Gastroesophageal sphincter (tissue), 4 donors: Measurements from ENCODE around the gene PRDM8. TPM values are rescaled to one million over a fixed set of nuclear protein-coding genes. Genes with fewer than 3 reads are reported as not detected.

Experiments used
- ATAC-seq: fragments of 150-250 bp; one replicate; pipeline ENCODE4 v1.9.1; 2016; ENCODE audit warnings: mild to moderate bottlenecking, moderate library complexity
- H3K27ac ChIP-seq, 4 donors: fragments of 200-600 bp; sonication (generic) in 3 of 4; 1 replicate in 3 of 4; 2 replicates in 1 of 4; pipeline ENCODE4 v1.5.1; 2016 to 2019
- H3K27me3 ChIP-seq: fragments of 200-600 bp; sonication (generic); one replicate; pipeline ENCODE4 v1.5.1; 2019
- H3K36me3 ChIP-seq, 2 donors: fragments of 200-600 bp; sonication (generic); one replicate each; pipeline ENCODE4 v1.5.1; 2019; ENCODE audit warnings: control low read depth in 1 of 2
- H3K4me1 ChIP-seq, 3 donors: fragments of 200-600 bp; sonication (generic); 1 replicate in 2 of 3; 2 replicates in 1 of 3; pipeline ENCODE4 v1.5.1; 2016 to 2019; ENCODE audit warnings: control low read depth in 2 of 3
- H3K4me3 ChIP-seq, 2 donors: fragments of 200-600 bp; sonication (generic); one replicate each; pipeline ENCODE4 v1.5.1; 2019; ENCODE audit warnings: mild to moderate bottlenecking in 1 of 2, moderate library complexity in 1 of 2
- H3K9me3 ChIP-seq, 3 donors: fragments of 200-600 bp; sonication (generic); one replicate each; pipeline ENCODE4 v1.5.1; 2017 to 2019; ENCODE audit warnings: control low read depth in 2 of 3
- CTCF ChIP-seq, 4 experiments: fragments of 200-600 bp in 2 of 4; fragments of 450-650 bp in 2 of 4; sonication (generic) in 1 of 4; IDR thresholded peaks; one replicate each; pipeline ENCODE4 v1.5.1; 2017 to 2019; ENCODE audit warnings: antibody characterized with exemption in 4 of 4, mild to moderate bottlenecking in 2 of 4, moderate library complexity in 2 of 4
- EP300 ChIP-seq: sonication (generic); formaldehyde crosslinking; IDR thresholded peaks from one replicate; pipeline ENCODE4 v1.6.1; 2017; ENCODE audit warnings: antibody characterized with exemption, mild to moderate bottlenecking
- POLR2A ChIP-seq, 2 donors: fragments of 450-650 bp; IDR thresholded peaks; one replicate each; pipeline ENCODE4 v1.6.1; 2017; ENCODE audit warnings: antibody characterized with exemption in 2 of 2, mild to moderate bottlenecking in 2 of 2, moderate library complexity in 1 of 2
- POLR2AphosphoS5 ChIP-seq: sonication (generic); formaldehyde crosslinking; IDR thresholded peaks from one replicate; pipeline ENCODE4 v1.6.1; 2017; ENCODE audit warnings: antibody characterized with exemption
- WGBS, 2 donors: methylation state at CpG; one replicate each; pipeline ENCODE4 v1.1.5; 2018; ENCODE audit warnings: low coverage in 1 of 2; 5-methylcytosine and 5-hydroxymethylcytosine counted together
- total RNA-seq, 4 donors: library from RNA; depleted of rRNA; stranded (reverse); fragments of >200 nt; gene quantifications; one replicate each; pipeline ENCODE4 v1.1.0, GENCODE V29; 2016

PRDM8 gene
- total RNA-seq, 4 donors from 2014 or later, result 31.2 to 43.6 (median 36.9) TPM

- TF ChIP-seq EP300 (no peak), CTCF (IDR thresholded peaks at IDR 0.05) (no peak), POLR2A (IDR thresholded peaks at IDR 0.05) (no peak), POLR2AphosphoS5 (no peak)
- Histone ChIP-seq H3K4me3 (no peak overlapping the region), H3K4me1 (peaks cover 0 to 51% (median 0%) of the 10 kb centered on the region in 3 donors), H3K36me3 (no peaks in the 10 kb centered on the region), H3K27me3 (no peaks in the 10 kb centered on the region), H3K9me3 (no peaks in the 10 kb centered on the region), H3K27ac (peak overlapping the region in 1 of 4 donors; percentile 6)
- 89 to 96% methylated on average over 7 to 9 of the region's 9 CpGs for WGBS, 2 donors
- no peak for ATAC-seq
These were observed 8.8 kb downstream of the PRDM8 start for GRCh38 chr4:80206111-80206510.

- Histone ChIP-seq H3K27ac (peak overlapping the region in 1 of 4 donors; percentile 9), H3K27me3 (no peaks in the 10 kb centered on the region), H3K36me3 (no peaks in the 10 kb centered on the region), H3K4me1 (peaks cover 0 to 46% (median 0%) of the 10 kb centered on the region in 3 donors), H3K9me3 (no peaks in the 10 kb centered on the region), H3K4me3 (peak overlapping the region in 1 of 2 donors; percentile 8)
- TF ChIP-seq POLR2A (IDR thresholded peaks at IDR 0.05) (no peak), POLR2AphosphoS5 (no peak), EP300 (no peak), CTCF (IDR thresholded peaks at IDR 0.05) (no peak)
- peak; percentile 37 for ATAC-seq
- WGBS, 2 donors, result 52 to 53% methylated on average over 4 of the region's 29 CpGs
These were observed 9.3 kb downstream of the PRDM8 start for GRCh38 chr4:80206521-80207171.

GRCh38 chr4:80207172-80207583 lies 9.9 kb downstream of the PRDM8 start:
- no peak for ATAC-seq
- H3K9me3 ChIP-seq, result no peaks in the 10 kb centered on the region
- H3K27ac ChIP-seq, result peak overlapping the region in 1 of 4 donors; percentile 9
- WGBS, 2 donors, result 39 to 74% methylated on average over 16 of the region's 27 CpGs
- H3K27me3 ChIP-seq, result no peaks in the 10 kb centered on the region
- no peaks in the 10 kb centered on the region for H3K36me3 ChIP-seq
- TF ChIP-seq POLR2AphosphoS5 (no peak), CTCF (IDR thresholded peaks at IDR 0.05) (no peak), EP300 (no peak), POLR2A (IDR thresholded peaks at IDR 0.05) (no peak)
- peaks cover 0 to 41% (median 0%) of the 10 kb centered on the region in 3 donors for H3K4me1 ChIP-seq
- H3K4me3 ChIP-seq, result peak overlapping the region in 1 of 2 donors; percentile 8

GRCh38 chr4:80207664-80208063 lies 10.4 kb downstream of the PRDM8 start:
- Histone ChIP-seq H3K4me3 (no peak overlapping the region), H3K27me3 (no peaks in the 10 kb centered on the region), H3K4me1 (peaks cover 0 to 41% (median 0%) of the 10 kb centered on the region in 3 donors), H3K9me3 (no peaks in the 10 kb centered on the region), H3K36me3 (no peaks in the 10 kb centered on the region), H3K27ac (no peak overlapping the region)
- TF ChIP-seq POLR2AphosphoS5 (no peak), EP300 (no peak), POLR2A (IDR thresholded peaks at IDR 0.05) (no peak), CTCF (IDR thresholded peaks at IDR 0.05) (no peak)
- no peak for ATAC-seq
- WGBS, 2 donors, result 81 to 91% methylated on average over 7 to 8 of the region's 10 CpGs
